Suppressor macrophage treated with lipopolysaccharide for 4 hours (primary cell): ENCODE measurements around the gene PIP4K2C.
"Not testable (repeated sequence)": the region's sequence is repeated elsewhere in the genome, so short reads cannot be mapped to it uniquely, and the experiment has no call there.

Experiments used
- DNase-seq: peaks from one replicate; pipeline ENCODE4 v3.0.0-alpha.2; 2020

The PIP4K2C gene

DNA sequence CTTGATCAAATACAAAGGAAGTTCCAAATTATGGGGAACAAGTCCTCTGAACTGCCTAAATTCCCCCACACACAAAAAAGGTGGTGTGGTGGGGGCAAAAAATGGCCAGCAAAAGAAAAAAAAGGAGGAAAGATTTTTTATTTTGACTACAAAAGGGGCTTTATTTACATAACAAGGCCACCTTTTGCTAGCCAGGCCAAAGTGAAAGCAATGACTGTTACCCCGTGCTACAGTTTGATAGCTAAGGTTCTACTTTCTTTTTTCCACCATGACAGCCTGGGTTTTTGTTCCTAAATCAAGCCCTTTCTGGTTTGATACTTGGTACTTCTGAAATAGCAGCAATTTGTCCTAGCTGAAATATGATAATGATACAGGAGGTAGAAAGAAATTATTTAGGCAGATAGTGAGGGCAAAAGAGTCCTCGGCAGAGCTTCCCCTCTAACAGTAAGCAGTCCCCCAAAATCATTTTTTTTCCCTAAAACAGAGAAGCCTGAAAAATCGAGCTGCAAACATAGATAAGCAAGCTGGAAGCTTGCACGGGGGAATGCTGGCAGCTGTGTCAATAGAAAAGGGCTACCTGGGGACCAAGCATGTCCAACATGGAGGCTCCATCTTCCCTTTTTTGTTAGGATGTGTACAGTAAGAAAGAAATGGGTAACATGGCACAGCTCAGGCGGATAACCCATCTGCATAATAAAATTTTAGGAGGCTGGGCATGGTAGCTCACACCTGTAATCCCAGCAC lies 50.9 kb downstream of the PIP4K2C start:
- no peak for DNase-seq

DNA sequence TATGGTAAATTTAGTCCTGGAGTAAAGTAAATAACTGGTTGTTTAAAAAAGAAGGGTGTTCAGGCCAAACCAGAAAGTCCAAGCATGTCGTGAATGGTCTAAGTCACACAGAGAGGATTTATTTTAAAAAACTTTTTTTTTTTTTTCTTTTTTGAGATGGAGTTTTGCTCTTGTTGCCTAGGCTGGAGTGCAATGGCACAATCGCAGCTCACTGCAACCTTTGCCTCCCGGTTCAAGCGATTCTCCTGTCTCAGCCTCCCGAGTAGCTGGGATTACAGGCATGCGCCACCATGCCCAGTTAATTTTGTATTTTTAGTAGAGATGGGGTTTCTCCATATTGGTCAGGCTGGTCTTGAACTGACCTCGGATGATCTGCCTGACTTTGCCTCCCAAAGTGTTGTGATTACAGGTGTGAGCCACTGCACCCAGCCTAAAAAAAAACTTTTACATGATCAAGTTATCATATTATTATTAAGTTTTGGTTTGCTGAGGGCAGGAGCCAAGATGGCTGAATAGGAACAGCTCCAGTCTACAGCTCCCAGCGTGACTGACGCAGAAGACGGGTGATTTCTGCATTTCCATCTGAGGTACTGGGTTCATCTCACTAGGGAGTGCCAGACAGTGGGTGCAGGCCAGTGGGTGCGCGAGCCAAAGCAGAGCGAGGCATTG lies 55.1 kb downstream of the PIP4K2C start:
- not testable (repeated sequence) for DNase-seq

DNA sequence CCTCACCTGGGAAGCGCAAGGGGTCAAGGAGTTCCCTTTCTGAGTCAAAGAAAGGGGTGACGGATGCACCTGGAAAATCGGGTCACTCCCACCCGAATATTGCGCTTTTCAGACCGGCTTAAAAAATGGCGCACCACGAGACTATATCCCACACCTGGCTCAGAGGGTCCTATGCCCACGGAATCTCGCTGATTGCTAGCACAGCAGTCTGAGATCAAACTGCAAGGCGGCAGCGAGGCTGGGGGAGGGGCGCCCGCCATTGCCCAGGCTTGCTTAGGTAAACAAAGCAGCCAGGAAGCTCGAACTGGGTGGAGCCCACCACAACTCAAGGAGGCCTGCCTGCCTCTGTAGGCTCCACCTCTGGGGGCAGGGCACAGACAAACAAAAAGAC lies 55.7 kb downstream of the PIP4K2C start:
- not testable (repeated sequence) for DNase-seq
